ENCODE measurements around the gene ALDH3B2.

- no peak for TF ChIP-seq ZSCAN18 (CRISPR knock-in tag; IDR thresholded peaks at IDR 0.05)
- no peak for TF ChIP-seq AFF4 (CRISPR knock-in tag; IDR thresholded peaks at IDR 0.05; ENCODE audit: borderline replicate concordance)
- no peak for TF ChIP-seq CREM (CRISPR knock-in tag; IDR thresholded peaks at IDR 0.05)
- no peak for TF ChIP-seq CTCF (IDR thresholded peaks at IDR 0.05)
- TF ChIP-seq USF1 (CRISPR knock-in tag; IDR thresholded peaks at IDR 0.05), result no peak
- TF ChIP-seq SOX15 (CRISPR knock-in tag; IDR thresholded peaks at IDR 0.05), result no peak
- no peak for TF ChIP-seq MXD4 (CRISPR knock-in tag; IDR thresholded peaks at IDR 0.05; ENCODE audit: borderline replicate concordance)
- no peak for TF ChIP-seq ATF3 (CRISPR knock-in tag; conservative IDR thresholded peaks at IDR 0.05)
- TF ChIP-seq TEAD4 (CRISPR knock-in tag; IDR thresholded peaks at IDR 0.05), result no peak
- no peak for TF ChIP-seq ZNF263 (CRISPR knock-in tag; IDR thresholded peaks at IDR 0.05; ENCODE audit: low read depth)
Measured at GRCh38 chr11:67649634-67650510, 24.6 kb downstream of the ALDH3B2 start.
